Measurements from ENCODE around the gene DNAJC5. TPM values are rescaled to one million over a fixed set of nuclear protein-coding genes. Genes with fewer than 3 reads are reported as not detected.
"Not testable (repeated sequence)": the region's sequence is repeated elsewhere in the genome, so short reads cannot be mapped to it uniquely, and the experiment has no call there.

Gene DNAJC5
- total and polyA plus RNA-seq, 2 experiments from 2014 or later, result 7.1 to 33.5 TPM

GRCh38 chr20:63864545-63864977 is 30.4 kb upstream of the DNAJC5 start (continued):
- TF ChIP-seq, protein P1, sequence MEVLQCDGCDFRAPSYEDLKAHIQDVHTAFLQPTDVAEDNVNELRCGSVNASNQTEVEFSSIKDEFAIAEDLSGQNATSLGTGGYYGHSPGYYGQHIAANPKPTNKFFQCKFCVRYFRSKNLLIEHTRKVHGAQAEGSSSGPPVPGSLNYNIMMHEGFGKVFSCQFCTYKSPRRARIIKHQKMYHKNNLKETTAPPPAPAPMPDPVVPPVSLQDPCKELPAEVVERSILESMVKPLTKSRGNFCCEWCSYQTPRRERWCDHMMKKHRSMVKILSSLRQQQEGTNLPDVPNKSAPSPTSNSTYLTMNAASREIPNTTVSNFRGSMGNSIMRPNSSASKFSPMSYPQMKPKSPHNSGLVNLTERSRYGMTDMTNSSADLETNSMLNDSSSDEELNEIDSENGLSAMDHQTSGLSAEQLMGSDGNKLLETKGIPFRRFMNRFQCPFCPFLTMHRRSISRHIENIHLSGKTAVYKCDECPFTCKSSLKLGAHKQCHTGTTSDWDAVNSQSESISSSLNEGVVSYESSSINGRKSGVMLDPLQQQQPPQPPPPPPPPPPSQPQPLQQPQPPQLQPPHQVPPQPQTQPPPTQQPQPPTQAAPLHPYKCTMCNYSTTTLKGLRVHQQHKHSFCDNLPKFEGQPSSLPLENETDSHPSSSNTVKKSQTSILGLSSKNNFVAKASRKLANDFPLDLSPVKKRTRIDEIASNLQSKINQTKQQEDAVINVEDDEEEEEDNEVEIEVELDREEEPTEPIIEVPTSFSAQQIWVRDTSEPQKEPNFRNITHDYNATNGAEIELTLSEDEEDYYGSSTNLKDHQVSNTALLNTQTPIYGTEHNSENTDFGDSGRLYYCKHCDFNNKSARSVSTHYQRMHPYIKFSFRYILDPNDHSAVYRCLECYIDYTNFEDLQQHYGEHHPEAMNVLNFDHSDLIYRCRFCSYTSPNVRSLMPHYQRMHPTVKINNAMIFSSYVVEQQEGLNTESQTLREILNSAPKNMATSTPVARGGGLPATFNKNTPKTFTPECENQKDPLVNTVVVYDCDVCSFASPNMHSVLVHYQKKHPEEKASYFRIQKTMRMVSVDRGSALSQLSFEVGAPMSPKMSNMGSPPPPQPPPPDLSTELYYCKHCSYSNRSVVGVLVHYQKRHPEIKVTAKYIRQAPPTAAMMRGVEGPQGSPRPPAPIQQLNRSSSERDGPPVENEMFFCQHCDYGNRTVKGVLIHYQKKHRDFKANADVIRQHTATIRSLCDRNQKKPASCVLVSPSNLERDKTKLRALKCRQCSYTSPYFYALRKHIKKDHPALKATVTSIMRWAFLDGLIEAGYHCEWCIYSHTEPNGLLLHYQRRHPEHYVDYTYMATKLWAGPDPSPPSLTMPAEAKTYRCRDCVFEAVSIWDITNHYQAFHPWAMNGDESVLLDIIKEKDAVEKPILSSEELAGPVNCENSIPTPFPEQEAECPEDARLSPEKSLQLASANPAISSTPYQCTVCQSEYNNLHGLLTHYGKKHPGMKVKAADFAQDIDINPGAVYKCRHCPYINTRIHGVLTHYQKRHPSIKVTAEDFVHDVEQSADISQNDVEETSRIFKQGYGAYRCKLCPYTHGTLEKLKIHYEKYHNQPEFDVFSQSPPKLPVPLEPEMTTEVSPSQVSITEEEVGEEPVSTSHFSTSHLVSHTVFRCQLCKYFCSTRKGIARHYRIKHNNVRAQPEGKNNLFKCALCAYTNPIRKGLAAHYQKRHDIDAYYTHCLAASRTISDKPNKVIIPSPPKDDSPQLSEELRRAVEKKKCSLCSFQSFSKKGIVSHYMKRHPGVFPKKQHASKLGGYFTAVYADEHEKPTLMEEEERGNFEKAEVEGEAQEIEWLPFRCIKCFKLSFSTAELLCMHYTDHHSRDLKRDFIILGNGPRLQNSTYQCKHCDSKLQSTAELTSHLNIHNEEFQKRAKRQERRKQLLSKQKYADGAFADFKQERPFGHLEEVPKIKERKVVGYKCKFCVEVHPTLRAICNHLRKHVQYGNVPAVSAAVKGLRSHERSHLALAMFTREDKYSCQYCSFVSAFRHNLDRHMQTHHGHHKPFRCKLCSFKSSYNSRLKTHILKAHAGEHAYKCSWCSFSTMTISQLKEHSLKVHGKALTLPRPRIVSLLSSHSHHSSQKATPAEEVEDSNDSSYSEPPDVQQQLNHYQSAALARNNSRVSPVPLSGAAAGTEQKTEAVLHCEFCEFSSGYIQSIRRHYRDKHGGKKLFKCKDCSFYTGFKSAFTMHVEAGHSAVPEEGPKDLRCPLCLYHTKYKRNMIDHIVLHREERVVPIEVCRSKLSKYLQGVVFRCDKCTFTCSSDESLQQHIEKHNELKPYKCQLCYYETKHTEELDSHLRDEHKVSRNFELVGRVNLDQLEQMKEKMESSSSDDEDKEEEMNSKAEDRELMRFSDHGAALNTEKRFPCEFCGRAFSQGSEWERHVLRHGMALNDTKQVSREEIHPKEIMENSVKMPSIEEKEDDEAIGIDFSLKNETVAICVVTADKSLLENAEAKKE (CRISPR knock-in tag; IDR thresholded peaks at IDR 0.05), result no peak
- TF ChIP-seq ZNF331 (CRISPR knock-in tag; IDR thresholded peaks at IDR 0.05; ENCODE audit: low read depth) (no peak), ZNF114 (CRISPR knock-in tag; IDR thresholded peaks at IDR 0.05) (no peak), NANOG (IDR thresholded peaks at IDR 0.05; ENCODE audit: borderline replicate concordance) (no peak), EZH2phosphoT487 (IDR thresholded peaks at IDR 0.05; ENCODE audit: unreplicated experiment) (no peak), CREB1 (CRISPR knock-in tag; IDR thresholded peaks at IDR 0.05; ENCODE audit: low read depth) (no peak), POLR2AphosphoS5 (IDR thresholded peaks at IDR 0.05; ENCODE audit: low read depth) (no peak), STAT1 (IDR thresholded peaks at IDR 0.05; ENCODE audit: unreplicated experiment) (no peak)

DNA sequence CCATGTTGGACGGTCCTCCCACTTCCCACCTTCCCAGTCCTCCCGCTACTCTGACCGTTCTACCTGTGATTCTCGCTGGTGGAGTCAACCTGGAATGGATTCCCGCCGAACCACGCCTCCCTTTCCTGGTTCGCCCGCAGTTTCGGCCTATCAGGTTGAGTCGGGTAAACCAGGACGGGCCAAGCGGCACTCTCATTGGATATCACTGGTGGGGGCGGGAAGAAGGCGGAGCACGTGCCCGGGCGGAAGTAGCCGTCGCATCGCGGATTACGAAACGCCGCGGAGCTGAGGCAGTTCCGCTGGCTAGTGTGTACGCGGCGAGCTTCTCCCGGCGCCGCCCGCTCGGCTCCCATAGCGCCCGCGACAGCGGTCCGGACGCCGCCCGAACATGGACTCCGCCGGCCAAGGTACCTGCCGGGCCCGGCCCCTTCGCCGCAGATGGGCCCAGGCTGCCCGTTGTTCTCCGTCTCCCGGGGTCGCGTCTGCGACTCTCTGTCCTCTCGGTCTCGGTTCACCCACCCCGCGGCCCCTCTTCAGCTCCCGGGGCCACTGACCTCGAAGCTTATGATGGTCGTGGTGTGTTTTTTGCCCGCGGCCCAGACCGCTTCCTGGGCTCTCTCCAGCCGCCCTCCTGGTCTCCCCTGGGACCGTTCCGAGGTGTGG is 29.8 kb upstream of the DNAJC5 start, which contains the start of gene TPD52L2:
TSS of gene TPD52L2 (plus strand) at position 293 of the 663 bp plus-strand sequence. CDS start at position 389, 96 bp downstream.
- H4K20me1 ChIP-seq (replicated peaks; ENCODE audit: insufficient read depth), result peaks cover 12% of the 10 kb centered on the region; the same call in 1 of the 2 replicates
- Mint-ChIP-seq H3K4me3 (peak within 1 kb of the TSS; percentile 94), H3K27me3 (ENCODE audit: insufficient read depth, low read depth, poor library complexity) (peaks cover 21% of the 10 kb centered on the region), H3K27ac (peak within 1 kb of the TSS; percentile 97), H3K9me3 (no peaks in the 10 kb centered on the region), H3K4me1 (peaks cover 26% of the 10 kb centered on the region), H3K36me3 (ENCODE audit: low read depth) (peaks cover 27% of the 10 kb centered on the region)
- H3K27me3 ChIP-seq (ENCODE audit: insufficient read depth), result no peaks in the 10 kb centered on the region
- DNase-seq (ENCODE audit: low spot score) (peak; percentile 100), ATAC-seq (peak; percentile 85)
- H3K9me2 ChIP-seq (ENCODE audit: insufficient read depth), result no peaks in the 10 kb centered on the region
- peak within 1 kb of the TSS; percentile 97 for H3K4me2 ChIP-seq
- peaks cover 21% of the 10 kb centered on the region for H3K4me1 ChIP-seq (ENCODE audit: insufficient read depth)
- H3K27ac ChIP-seq (ENCODE audit: low read depth), result peak within 1 kb of the TSS; percentile 93
- TF ChIP-seq EZH2 (IDR thresholded peaks at IDR 0.05; ENCODE audit: low read depth, unreplicated experiment) (no peak), ETS1 (IDR thresholded peaks at IDR 0.05) (peak; percentile 77), CREB1 (CRISPR knock-in tag; IDR thresholded peaks at IDR 0.05; ENCODE audit: low read depth) (peak; percentile 95), POLR2AphosphoS5 (IDR thresholded peaks at IDR 0.05; ENCODE audit: low read depth) (peak; percentile 86)
- 0 out of 2 replicates have a peak within 1 kb of the TSS, but pooled peaks have one; percentile 28 for H2AFZ ChIP-seq
- H3F3A ChIP-seq (replicated peaks; ENCODE audit: low read depth), result peaks cover 31% of the 10 kb centered on the region
- peaks cover 11% of the 10 kb centered on the region for H3K36me3 ChIP-seq (ENCODE audit: insufficient read depth)
- peaks cover 50% of the 10 kb centered on the region for H3K79me2 ChIP-seq (replicated peaks; ENCODE audit: insufficient read depth)
- H3K4me3 ChIP-seq, result peak within 1 kb of the TSS; percentile 93

DNA sequence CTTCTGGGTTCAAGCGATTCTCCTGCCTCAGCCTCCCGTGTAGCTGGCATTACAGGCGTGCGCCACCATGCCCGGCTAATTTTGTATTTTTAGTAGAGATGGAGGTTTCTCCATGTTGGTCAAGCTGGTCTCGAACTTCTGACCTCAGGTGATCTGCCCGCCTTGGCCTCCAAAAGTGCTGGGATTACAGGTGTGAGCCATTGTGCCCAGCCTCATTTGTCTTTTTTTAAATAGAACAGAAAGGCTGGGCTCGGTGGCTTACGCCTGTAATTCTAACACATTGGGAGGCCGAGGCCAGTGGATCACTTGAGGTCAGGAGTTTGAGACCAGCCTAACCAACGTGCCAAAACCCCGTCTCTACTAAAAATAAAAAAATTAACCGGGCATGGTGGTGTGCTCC is 27.9 kb upstream of the DNAJC5 start:
- H3K4me2 ChIP-seq; H3K9me2 ChIP-seq (ENCODE audit: insufficient read depth); H3K9me3 Mint-ChIP-seq; H3K27me3 ChIP-seq (ENCODE audit: insufficient read depth); H2AFZ ChIP-seq; DNase-seq (ENCODE audit: low spot score); ATAC-seq; H3K4me3 ChIP-seq; H3K27ac Mint-ChIP-seq: not testable (repeated sequence)
- peaks cover 50% of the 10 kb centered on the region for H3K79me2 ChIP-seq (replicated peaks; ENCODE audit: insufficient read depth)
- 0 out of 2 replicates have a peak overlapping the region, but pooled peaks have one; percentile 32 for H3K27ac ChIP-seq (ENCODE audit: low read depth)
- H3K4me1 ChIP-seq (ENCODE audit: insufficient read depth), result peaks cover 12% of the 10 kb centered on the region
- peaks cover 30% of the 10 kb centered on the region for H3F3A ChIP-seq (replicated peaks; ENCODE audit: low read depth)
- Mint-ChIP-seq H3K36me3 (ENCODE audit: low read depth) (peaks cover 36% of the 10 kb centered on the region), H3K4me3 (peak overlapping the region; percentile 94), H3K4me1 (peaks cover 15% of the 10 kb centered on the region; the same call in 2 of the 3 replicates), H3K27me3 (ENCODE audit: insufficient read depth, low read depth, poor library complexity) (peaks cover 17% of the 10 kb centered on the region)
- H3K36me3 ChIP-seq (ENCODE audit: insufficient read depth), result peaks cover 18% of the 10 kb centered on the region
- peaks cover 14% of the 10 kb centered on the region; the same call in 1 of the 2 replicates for H4K20me1 ChIP-seq (replicated peaks; ENCODE audit: insufficient read depth)
